Panc1 (cell line): ENCODE measurements around the gene THRB. TPM values are rescaled to one million over a fixed set of nuclear protein-coding genes. Genes with fewer than 3 reads are reported as not detected.

Source experiments
- ATAC-seq: fragments of 200-7000 bp; cut with Tn5 transposase; 2 replicates; pipeline ENCODE4 v1.9.1; 2020; ENCODE audit warnings: mild to moderate bottlenecking, moderate library complexity
- BruUV-seq: library from RNA; stranded (reverse); fragments of 400-500 nt; replicated peaks from 2 replicates; lab custom pipeline; 2021; lab: Mats Ljungman, UMichigan
- CTCF ChIA-PET: fragments of 300-600 bp; sonication (Branson Sonifier 250); formaldehyde crosslinking; loops from one replicate; lab custom pipeline; 2022; ENCODE audit warnings: antibody characterized with exemption; lab: Charles Lee
- POLR2A ChIA-PET: fragments of 300-600 bp; sonication (Branson Sonifier 250); formaldehyde crosslinking; loops from one replicate; lab custom pipeline; 2022; ENCODE audit warnings: antibody characterized with exemption; lab: Charles Lee
- DNase-seq: peaks from one replicate; pipeline ENCODE4 v3.0.0-alpha.2; 2010; ENCODE audit warnings: low read depth, low spot score
- H3K27ac ChIP-seq: 2 replicates; pipeline ENCODE4 v1.5.1; 2011; ENCODE audit warnings: mild to moderate bottlenecking, low read length, inconsistent platforms
- H3K27me3 ChIP-seq: fragments of 200-500 bp; sonication (Bioruptor generic); 2 replicates; pipeline ENCODE4 v1.6.0; 2014; ENCODE audit warnings: low read length, inconsistent platforms; ENCODE audit not compliant: control insufficient read depth, insufficient read depth
- H3K36me3 ChIP-seq: fragments of 200-500 bp; sonication (Bioruptor generic); 2 replicates; pipeline ENCODE4 v1.5.1; 2014; ENCODE audit warnings: inconsistent platforms, mild to moderate bottlenecking, low read length, moderate library complexity; ENCODE audit not compliant: control insufficient read depth, insufficient read depth
- H3K4me1 ChIP-seq: 2 replicates; pipeline ENCODE4 v1.5.1; 2011; ENCODE audit warnings: inconsistent platforms, mild to moderate bottlenecking, low read length, moderate library complexity; ENCODE audit not compliant: control insufficient read depth, insufficient read depth
- H3K4me3 ChIP-seq, 2 experiments: 2 replicates each; pipeline ENCODE4 v1.5.1; 2011 to 2012; ENCODE audit warnings: low read depth in 2 of 2, low read length in 2 of 2, mild to moderate bottlenecking in 2 of 2, inconsistent platforms in 1 of 2, moderate library complexity in 1 of 2
- H3K9me3 ChIP-seq: fragments of 200-500 bp; sonication (Bioruptor generic); 2 replicates; pipeline ENCODE4 v1.5.1; 2014; ENCODE audit warnings: low read depth, mild to moderate bottlenecking, inconsistent platforms, low read length, moderate library complexity; ENCODE audit not compliant: control insufficient read depth, insufficient read depth
- CTCF ChIP-seq: fragments of 450-650 bp; IDR thresholded peaks from 2 replicates; pipeline ENCODE4 v1.5.1; 2017; ENCODE audit warnings: mild to moderate bottlenecking
- POLR2AphosphoS5 ChIP-seq: IDR thresholded peaks from 2 replicates; pipeline ENCODE4 v1.6.1; 2012; ENCODE audit warnings: mild to moderate bottlenecking, low read depth, low read length, moderate library complexity
- REST ChIP-seq, 2 experiments: IDR thresholded peaks; 2 replicates each; pipeline ENCODE4 v1.6.1; 2011 to 2012; ENCODE audit warnings: low read depth in 2 of 2, control low read depth in 1 of 2, low read length in 1 of 2, mild to moderate bottlenecking in 1 of 2, moderate library complexity in 1 of 2; ENCODE audit not compliant: insufficient read depth in 1 of 2
- SIN3A ChIP-seq: IDR thresholded peaks from 2 replicates; pipeline ENCODE4 v1.6.1; 2012; ENCODE audit warnings: low read depth, mild to moderate bottlenecking, low read length, moderate library complexity, borderline replicate concordance; ENCODE audit not compliant: insufficient read depth
- TCF7L2 ChIP-seq: IDR thresholded peaks from 2 replicates; pipeline ENCODE4 v1.6.1; 2011; ENCODE audit warnings: mild to moderate bottlenecking, low read depth, low read length, inconsistent platforms
- in situ Hi-C: cut with HindIII; loops from 2 replicates; pipeline ENCODE4 v1.10.0; 2016; ENCODE audit warnings: low sequenced_read_pairs, low pct_unique_long_range_greater_than_20kb
- intact Hi-C: fragments of 100-400 bp; cut with micrococcal nuclease; formaldehyde crosslinking; loops from one replicate; pipeline ENCODE4 v1.10.0; 2022; ENCODE audit not compliant: unreplicated experiment
- total RNA-seq: library from RNA; stranded (reverse); gene quantifications from one replicate; pipeline ENCODE4 v1.2.1, GENCODE V29; 2021; ENCODE audit not compliant: unreplicated experiment

The THRB gene
- total RNA-seq, 1 experiment from 2014 or later, result 3.9 TPM

GRCh38 chr3:24530471-24530870 is 35.8 kb upstream of the THRB start:
- Histone ChIP-seq H3K4me1 (no peaks in the 10 kb centered on the region), H3K9me3 (no peaks in the 10 kb centered on the region), H3K36me3 (no peaks in the 10 kb centered on the region; the same call in 1 of the 2 replicates), H3K4me3 (no peak overlapping the region), H3K27me3 (no peaks in the 10 kb centered on the region), H3K27ac (no peak overlapping the region)
- ATAC-seq, result no peak
- POLR2A ChIA-PET, result no interaction called here
- intact Hi-C loops, result loop anchor here (2.0 kb wide), 1 partner anchor 66 kb away; no protein-coding TSS in a partner anchor
- no TSS peak for BruUV-seq
- no peak for DNase-seq
- in situ Hi-C loops, result no loop called here
- TF ChIP-seq CTCF, result no peak
- no peak for TF ChIP-seq POLR2AphosphoS5
- no peak for TF ChIP-seq TCF7L2
- TF ChIP-seq REST (IDR thresholded peaks at IDR 0.05; ENCODE audit: insufficient read depth in 1 of 2, low read depth in 2 of 2, low read length in 1 of 2), result no peak
- TF ChIP-seq SIN3A, result no peak
- CTCF ChIA-PET, result no interaction called here

GRCh38 chr3:24529210-24529609 is 34.6 kb upstream of the THRB start:
- no peak overlapping the region for H3K27ac ChIP-seq
- no TSS peak for BruUV-seq
- TF ChIP-seq REST (IDR thresholded peaks at IDR 0.05; ENCODE audit: insufficient read depth in 1 of 2, low read depth in 2 of 2, low read length in 1 of 2) (no peak), TCF7L2 (no peak), SIN3A (no peak), POLR2AphosphoS5 (no peak), CTCF (no peak)
- intact Hi-C loops, result no loop called here
- H3K27me3 ChIP-seq, result no peaks in the 10 kb centered on the region
- H3K4me1 ChIP-seq, result no peaks in the 10 kb centered on the region
- CTCF ChIA-PET, result no interaction called here
- POLR2A ChIA-PET, result interaction anchor here (0.6 kb wide), 1 partner anchor 287 kb away, joined by 3 read pairs; no protein-coding TSS in a partner anchor
- no peaks in the 10 kb centered on the region for H3K9me3 ChIP-seq
- DNase-seq, result no peak
- no peak overlapping the region for H3K4me3 ChIP-seq
- in situ Hi-C loops, result no loop called here
- H3K36me3 ChIP-seq, result no peaks in the 10 kb centered on the region; the same call in 1 of the 2 replicates
- no peak for ATAC-seq
